ENCODE measurements around the gene MRPL58. TPM values are rescaled to one million over a fixed set of nuclear protein-coding genes. Genes with fewer than 3 reads are reported as not detected.

MRPL58 gene
- total RNA-seq, 3 donors from 2014 or later (not counting 1 experiment from before 2014, with no cell fraction given), result 9.0 to 15.7 (median 12.9) TPM

GRCh38 chr17:75001915-75002843, 10.3 kb upstream of the MRPL58 start:
- Mint-ChIP-seq H3K27me3 (ENCODE audit: low read depth in 2 of 2) (no peaks in the 10 kb centered on the region), H3K9me3 (no peaks in the 10 kb centered on the region), H3K27ac (no peak overlapping the region), H3K36me3 (no peaks in the 10 kb centered on the region), H3K4me3 (no peak overlapping the region), H3K4me1 (peaks cover 6 to 9% of the 10 kb centered on the region in 2 donors)
- Histone ChIP-seq H3K36me3 (ENCODE audit: control insufficient read depth, insufficient read depth, low read length) (no peaks in the 10 kb centered on the region), H3K27me3 (ENCODE audit: control insufficient read depth, insufficient read depth, low read length) (no peaks in the 10 kb centered on the region), H3K4me1 (ENCODE audit: control insufficient read depth, insufficient read depth, low read length) (peaks cover 3% of the 10 kb centered on the region), H3K27ac (ENCODE audit: low read length) (no peak overlapping the region), H3K4me3 (ENCODE audit: low read length) (no peak overlapping the region), H3K9me3 (ENCODE audit: control insufficient read depth, insufficient read depth, low read length) (no peaks in the 10 kb centered on the region)
- no peak for DNase-seq
- 83% methylated on average over 15 of the region's 15 CpGs for WGBS (ENCODE audit: insufficient coverage)
- ATAC-seq, result no peak
- TF ChIP-seq CTCF (IDR thresholded peaks at IDR 0.05), result no peak
- intact Hi-C loops (cut with micrococcal nuclease), result no loop called here

GRCh38 chr17:75003070-75003956, 9.2 kb upstream of the MRPL58 start:
- H3K27me3 Mint-ChIP-seq (ENCODE audit: low read depth in 2 of 2), result no peaks in the 10 kb centered on the region
- H3K36me3 ChIP-seq (ENCODE audit: control insufficient read depth, insufficient read depth, low read length), result no peaks in the 10 kb centered on the region
- H3K27me3 ChIP-seq (ENCODE audit: control insufficient read depth, insufficient read depth, low read length), result no peaks in the 10 kb centered on the region
- H3K4me3 Mint-ChIP-seq, result no peak overlapping the region
- H3K27ac Mint-ChIP-seq, result no peak overlapping the region
- H3K9me3 Mint-ChIP-seq, result no peaks in the 10 kb centered on the region
- TF ChIP-seq CTCF (IDR thresholded peaks at IDR 0.05), result no peak
- no peak overlapping the region for H3K4me3 ChIP-seq (ENCODE audit: low read length)
- no peaks in the 10 kb centered on the region for H3K36me3 Mint-ChIP-seq
- H3K27ac ChIP-seq (ENCODE audit: low read length), result no peak overlapping the region
- WGBS (ENCODE audit: insufficient coverage), result 92% methylated on average over 76 of the region's 76 CpGs
- no peaks in the 10 kb centered on the region for H3K9me3 ChIP-seq (ENCODE audit: control insufficient read depth, insufficient read depth, low read length)
- DNase-seq, result no peak
- H3K4me1 Mint-ChIP-seq, result peaks cover 4 to 6% of the 10 kb centered on the region in 2 donors
- H3K4me1 ChIP-seq (ENCODE audit: control insufficient read depth, insufficient read depth, low read length), result peaks cover 3% of the 10 kb centered on the region
- intact Hi-C loops (cut with micrococcal nuclease), result no loop called here
- ATAC-seq, result no peak

DNA sequence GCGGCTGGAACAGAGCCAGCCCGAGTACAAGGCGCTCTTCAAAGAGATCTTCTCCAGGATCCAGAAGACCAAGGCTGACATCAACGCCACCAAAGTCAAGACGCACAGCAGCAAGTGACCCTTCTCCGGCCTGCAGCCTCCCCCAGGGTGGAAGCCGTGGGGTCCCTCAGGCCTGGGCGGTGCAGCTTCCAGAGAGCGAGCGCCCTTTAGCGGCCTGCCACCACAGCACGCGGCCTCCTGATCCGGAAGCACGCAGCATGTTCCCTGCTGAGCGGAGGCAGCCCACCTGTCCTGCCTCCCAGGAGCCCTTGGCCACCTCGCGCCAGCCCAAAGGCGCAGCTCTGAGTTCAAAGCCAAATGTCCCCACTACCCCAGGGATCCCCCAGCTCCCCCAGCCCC, 8.5 kb upstream of the MRPL58 start:
- Histone ChIP-seq H3K4me3 (ENCODE audit: low read length) (no peak overlapping the region), H3K36me3 (ENCODE audit: control insufficient read depth, insufficient read depth, low read length) (no peaks in the 10 kb centered on the region), H3K27ac (ENCODE audit: low read length) (no peak overlapping the region), H3K4me1 (ENCODE audit: control insufficient read depth, insufficient read depth, low read length) (no peaks in the 10 kb centered on the region), H3K27me3 (ENCODE audit: control insufficient read depth, insufficient read depth, low read length) (no peaks in the 10 kb centered on the region), H3K9me3 (ENCODE audit: control insufficient read depth, insufficient read depth, low read length) (no peaks in the 10 kb centered on the region)
- ATAC-seq, result no peak
- Mint-ChIP-seq H3K36me3 (no peaks in the 10 kb centered on the region), H3K4me1 (peaks cover 0 to under 1% of the 10 kb centered on the region in 2 donors), H3K9me3 (no peaks in the 10 kb centered on the region), H3K27ac (no peak overlapping the region), H3K4me3 (no peak overlapping the region), H3K27me3 (ENCODE audit: low read depth in 2 of 2) (no peaks in the 10 kb centered on the region)
- no peak for DNase-seq
- intact Hi-C loops (cut with micrococcal nuclease), result no loop called here
- TF ChIP-seq CTCF (IDR thresholded peaks at IDR 0.05), result no peak
- WGBS (ENCODE audit: insufficient coverage), result 94% methylated on average over 19 of the region's 19 CpGs

Data from natural killer cell (primary cell).